Lung (tissue), 12 donors: ENCODE measurements around the gene ELP4. TPM values are rescaled to one million over a fixed set of nuclear protein-coding genes. Genes with fewer than 3 reads are reported as not detected.

Experiments
- ATAC-seq: fragments of 200-7000 bp; cut with Tn5 transposase; one replicate; pipeline ENCODE4 v1.9.1; 2020; ENCODE audit warnings: moderate number of reproducible peaks; ENCODE audit not compliant: insufficient read depth, low FRiP score
- DNase-seq, 3 donors: peaks; one replicate each; pipeline ENCODE4 v3.0.0-alpha.2; 2013 to 2017
- H3K27ac ChIP-seq, 2 donors: one replicate each; pipeline ENCODE4 v1.5.1; 2013; ENCODE audit warnings: mild to moderate bottlenecking in 2 of 2, moderate library complexity in 2 of 2, control low read depth in 1 of 2, inconsistent platforms in 1 of 2, low read depth in 1 of 2, low read length in 1 of 2
- H3K27me3 ChIP-seq, 3 donors: one replicate each; pipeline ENCODE4 v1.5.1; 2013; ENCODE audit warnings: low read length in 2 of 3; ENCODE audit not compliant: control insufficient read depth in 3 of 3, insufficient read depth in 3 of 3
- H3K36me3 ChIP-seq, 4 donors: one replicate each; pipeline ENCODE4 v1.5.1; 2013; ENCODE audit warnings: low read length in 4 of 4, mild to moderate bottlenecking in 1 of 4, moderate library complexity in 1 of 4; ENCODE audit not compliant: control insufficient read depth in 4 of 4, insufficient read depth in 4 of 4
- H3K4me1 ChIP-seq, 5 donors: one replicate each; pipeline ENCODE4 v1.5.1; 2013; ENCODE audit warnings: low read length in 5 of 5, mild to moderate bottlenecking in 2 of 5, moderate library complexity in 1 of 5; ENCODE audit not compliant: control insufficient read depth in 5 of 5, insufficient read depth in 5 of 5
- H3K4me3 ChIP-seq: one replicate; pipeline ENCODE4 v1.5.1; 2013; ENCODE audit warnings: mild to moderate bottlenecking, control low read depth, moderate library complexity
- H3K9ac ChIP-seq, 2 donors: one replicate each; pipeline ENCODE4 v1.5.1; 2013; ENCODE audit warnings: low read length in 2 of 2, control low read depth in 1 of 2; ENCODE audit not compliant: insufficient read depth in 1 of 2
- H3K9me3 ChIP-seq, 4 donors: one replicate each; pipeline ENCODE4 v1.5.1; 2013; ENCODE audit warnings: low read length in 3 of 4, mild to moderate bottlenecking in 1 of 4, moderate library complexity in 1 of 4; ENCODE audit not compliant: control insufficient read depth in 4 of 4, insufficient read depth in 3 of 4
- WGBS, 2 donors: extraction: QIAGEN DNeasy Blood & Tissue Kit; methylation state at CpG; one replicate each; pipeline ENCODE4 v1.1.7; 2013; 5-methylcytosine and 5-hydroxymethylcytosine counted together
- polyA plus RNA-seq, 2 donors: library from polyadenylated mRNA; stranded (reverse); fragments of 200-250 nt; gene quantifications; one replicate each; pipeline ENCODE4 v1.2.1, GENCODE V29; 2013
- total RNA-seq, 2 donors: library from RNA; depleted of rRNA in 1 of 2; stranded (reverse); fragments of >200 nt in 1 of 2; gene quantifications; one replicate each; pipeline ENCODE4 v1.2.1, GENCODE V29; 2014 to 2021
- TF ChIP-seq, protein P1 (sequence below): IDR thresholded peaks from 2 replicates; pipeline ENCODE4 v1.5.1; 2012; ENCODE audit warnings: mild to moderate bottlenecking; ENCODE audit errors: control extremely low read depth, extremely low read depth
- donor health status: control.
- donor health status: control.
- donor health status: Bipolar disorder and iron deficiency.
- donor health status: healthy.
- donor health status: DM: yes; HTN: yes; CAD: no.

ELP4 gene
- total and polyA plus RNA-seq, 4 donors = 7.7 to 47.8 (median 13.7) TPM

DNA sequence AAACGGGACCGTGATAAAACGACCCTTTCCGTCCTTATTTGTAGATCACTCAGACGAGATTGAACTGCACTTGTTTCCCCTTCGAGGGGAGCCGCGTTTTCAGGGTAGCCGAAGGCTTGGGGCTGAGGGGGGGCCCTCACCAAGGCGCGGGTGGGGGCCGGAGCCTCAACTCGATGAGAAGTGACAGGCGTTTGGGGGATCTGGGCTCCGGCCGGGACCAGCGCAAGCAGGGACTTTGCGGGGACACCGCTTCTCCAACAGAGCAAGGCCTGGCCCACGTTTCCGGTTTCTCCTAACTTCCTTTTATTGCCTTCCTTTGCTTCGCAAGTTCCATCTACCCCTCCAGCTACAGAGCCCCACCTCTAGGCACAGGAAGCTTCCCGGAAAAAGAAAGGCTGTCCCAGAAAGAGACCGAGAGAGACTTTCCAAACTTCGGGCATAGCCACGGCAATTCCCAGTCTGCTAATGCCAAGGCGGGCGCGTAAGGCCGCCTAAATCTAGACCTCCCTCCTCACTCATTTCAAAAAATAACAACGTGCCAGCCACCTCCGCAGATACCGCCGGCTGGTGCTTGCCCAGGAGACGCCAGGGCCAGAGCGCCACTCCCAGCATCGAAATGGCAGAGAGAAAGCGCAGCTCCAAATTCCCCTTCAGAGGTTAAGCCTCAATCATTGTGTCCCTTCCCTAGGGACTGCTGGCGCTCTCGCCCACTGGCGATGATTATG is 294.9 kb downstream of the ELP4 start:
- Histone ChIP-seq H3K27ac (no peak overlapping the region), H3K36me3 (no peaks in the 10 kb centered on the region), H3K4me1 (peaks cover 0 to 22% (median under 1%) of the 10 kb centered on the region in 5 donors), H3K4me3 (no peak overlapping the region), H3K27me3 (peaks cover 14 to 97% (median 92%) of the 10 kb centered on the region in 3 donors), H3K9ac (no peak overlapping the region), H3K9me3 (peaks cover 0 to 41% (median 0%) of the 10 kb centered on the region in 4 donors)
- DNase-seq (peak in 2 of 3 donors; percentile 32 to 42), ATAC-seq (no peak)
- TF ChIP-seq, protein P1, sequence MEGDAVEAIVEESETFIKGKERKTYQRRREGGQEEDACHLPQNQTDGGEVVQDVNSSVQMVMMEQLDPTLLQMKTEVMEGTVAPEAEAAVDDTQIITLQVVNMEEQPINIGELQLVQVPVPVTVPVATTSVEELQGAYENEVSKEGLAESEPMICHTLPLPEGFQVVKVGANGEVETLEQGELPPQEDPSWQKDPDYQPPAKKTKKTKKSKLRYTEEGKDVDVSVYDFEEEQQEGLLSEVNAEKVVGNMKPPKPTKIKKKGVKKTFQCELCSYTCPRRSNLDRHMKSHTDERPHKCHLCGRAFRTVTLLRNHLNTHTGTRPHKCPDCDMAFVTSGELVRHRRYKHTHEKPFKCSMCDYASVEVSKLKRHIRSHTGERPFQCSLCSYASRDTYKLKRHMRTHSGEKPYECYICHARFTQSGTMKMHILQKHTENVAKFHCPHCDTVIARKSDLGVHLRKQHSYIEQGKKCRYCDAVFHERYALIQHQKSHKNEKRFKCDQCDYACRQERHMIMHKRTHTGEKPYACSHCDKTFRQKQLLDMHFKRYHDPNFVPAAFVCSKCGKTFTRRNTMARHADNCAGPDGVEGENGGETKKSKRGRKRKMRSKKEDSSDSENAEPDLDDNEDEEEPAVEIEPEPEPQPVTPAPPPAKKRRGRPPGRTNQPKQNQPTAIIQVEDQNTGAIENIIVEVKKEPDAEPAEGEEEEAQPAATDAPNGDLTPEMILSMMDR = no peak
- WGBS, 2 donors = 3 to 6% methylated on average over 41 of the region's 41 CpGs

DNA sequence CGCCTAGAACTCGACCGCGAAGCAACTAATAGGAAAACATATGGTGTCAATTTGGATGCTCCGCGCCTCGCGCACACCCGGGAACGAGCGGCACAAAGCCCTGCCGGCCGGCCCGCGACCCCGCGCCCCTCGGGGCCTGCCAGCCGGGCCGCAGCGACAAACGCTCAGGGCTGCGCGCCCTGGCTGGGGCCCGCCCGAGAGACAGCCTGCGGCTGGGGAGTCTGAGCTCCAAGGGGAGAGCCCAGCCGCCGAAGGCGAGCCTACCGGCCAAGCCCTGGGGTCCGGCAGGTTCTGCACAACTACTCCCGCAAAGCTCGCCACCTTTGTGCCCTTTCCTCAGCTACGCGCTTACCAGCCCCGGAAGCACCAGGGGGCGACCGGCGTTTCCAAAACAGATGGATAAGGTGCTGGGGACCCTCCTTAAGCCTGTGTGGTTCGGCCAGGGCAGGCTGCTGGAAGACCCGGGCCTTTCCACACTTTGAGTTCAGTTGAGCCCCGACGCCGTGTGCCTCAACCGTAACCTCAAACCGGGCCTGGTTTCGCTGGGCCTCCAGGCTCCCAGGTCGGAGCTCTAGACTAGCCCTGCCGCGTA is 295.6 kb downstream of the ELP4 start:
- peaks cover 0 to 27% (median 0%) of the 10 kb centered on the region in 5 donors for H3K4me1 ChIP-seq
- H3K27ac ChIP-seq = no peak overlapping the region
- TF ChIP-seq, protein P1 = no peak
- no peaks in the 10 kb centered on the region for H3K36me3 ChIP-seq
- ATAC-seq (no peak), DNase-seq (peak in 1 of 3 donors; percentile 45)
- no peak overlapping the region for H3K9ac ChIP-seq
- WGBS, 2 donors = 3 to 7% methylated on average over 51 of the region's 51 CpGs
- H3K27me3 ChIP-seq = peaks cover 11 to 95% (median 93%) of the 10 kb centered on the region in 3 donors
- peaks cover 0 to 38% (median 0%) of the 10 kb centered on the region in 4 donors for H3K9me3 ChIP-seq
- H3K4me3 ChIP-seq = no peak overlapping the region

DNA sequence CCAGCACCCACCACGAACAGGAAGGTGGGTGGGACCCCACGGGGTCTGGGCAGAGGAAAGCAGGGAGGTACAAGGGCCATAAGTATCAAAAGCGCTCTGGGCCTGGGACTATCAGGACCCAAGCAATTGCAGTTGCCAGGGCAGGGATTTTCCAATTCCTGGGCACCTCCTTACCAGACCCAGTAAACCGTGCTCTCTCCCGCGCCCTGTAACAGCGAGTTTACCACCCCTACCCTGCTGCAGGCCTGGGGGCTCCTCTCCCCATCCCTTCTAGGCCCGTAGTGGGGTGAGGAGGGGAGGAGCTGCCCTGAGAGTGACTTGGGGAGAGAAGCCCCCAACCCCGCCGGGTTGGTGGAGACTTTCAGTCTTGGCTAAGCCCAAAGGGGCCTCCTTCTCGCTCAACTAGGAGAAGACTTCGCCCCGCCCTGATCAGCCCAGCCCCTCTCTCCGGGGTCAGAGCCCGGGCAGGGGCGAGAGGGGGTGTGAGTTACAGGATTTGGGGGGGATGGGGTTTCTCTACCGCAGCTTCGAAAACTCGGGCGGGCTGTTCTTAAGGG is 296.1 kb downstream of the ELP4 start:
- no peaks in the 10 kb centered on the region for H3K36me3 ChIP-seq
- peaks cover 0 to 30% (median 3%) of the 10 kb centered on the region in 5 donors for H3K4me1 ChIP-seq
- no peak overlapping the region for H3K9ac ChIP-seq
- H3K27me3 ChIP-seq = peaks cover 8 to 93% (median 89%) of the 10 kb centered on the region in 3 donors
- H3K27ac ChIP-seq = no peak overlapping the region
- H3K4me3 ChIP-seq = no peak overlapping the region
- DNase-seq = peak in 1 of 3 donors; percentile 14
- ATAC-seq = no peak
- TF ChIP-seq, protein P1 = no peak
- 4 to 8% methylated on average over 15 to 20 of the region's 20 CpGs for WGBS, 2 donors
- H3K9me3 ChIP-seq = peaks cover 0 to 34% (median 0%) of the 10 kb centered on the region in 4 donors
